ENCODE results near the gene TSPAN11. TPM values are rescaled to one million over a fixed set of nuclear protein-coding genes. Genes with fewer than 3 reads are reported as not detected.

TSPAN11 gene
- total RNA-seq, 4 donors from 2014 or later, result 0.12 to 1.4 (median 1.2) TPM

DNA sequence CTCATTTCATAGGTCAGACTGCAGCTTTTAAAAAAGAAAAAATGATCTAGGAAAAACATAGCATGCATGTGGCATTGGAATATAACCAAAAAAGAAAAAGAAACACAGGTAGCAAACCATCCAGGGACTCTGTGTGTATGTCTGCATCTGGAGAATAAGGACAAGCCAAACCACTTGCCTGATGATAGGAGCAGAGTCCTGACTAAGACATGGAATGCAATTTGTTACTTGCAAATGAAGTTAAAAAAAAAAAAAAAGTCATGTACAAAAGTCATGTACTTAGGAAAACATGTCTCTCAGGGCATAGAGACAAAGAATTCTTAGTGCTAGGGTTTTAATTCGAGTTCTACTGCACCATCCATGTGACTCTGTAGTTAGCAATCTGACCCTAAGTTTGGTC is 15.9 kb downstream of the TSPAN11 start:
- no peak for DNase-seq (ENCODE audit: low spot score)
- no peak for ATAC-seq (ENCODE audit: low FRiP score)
- TF ChIP-seq, protein P1, sequence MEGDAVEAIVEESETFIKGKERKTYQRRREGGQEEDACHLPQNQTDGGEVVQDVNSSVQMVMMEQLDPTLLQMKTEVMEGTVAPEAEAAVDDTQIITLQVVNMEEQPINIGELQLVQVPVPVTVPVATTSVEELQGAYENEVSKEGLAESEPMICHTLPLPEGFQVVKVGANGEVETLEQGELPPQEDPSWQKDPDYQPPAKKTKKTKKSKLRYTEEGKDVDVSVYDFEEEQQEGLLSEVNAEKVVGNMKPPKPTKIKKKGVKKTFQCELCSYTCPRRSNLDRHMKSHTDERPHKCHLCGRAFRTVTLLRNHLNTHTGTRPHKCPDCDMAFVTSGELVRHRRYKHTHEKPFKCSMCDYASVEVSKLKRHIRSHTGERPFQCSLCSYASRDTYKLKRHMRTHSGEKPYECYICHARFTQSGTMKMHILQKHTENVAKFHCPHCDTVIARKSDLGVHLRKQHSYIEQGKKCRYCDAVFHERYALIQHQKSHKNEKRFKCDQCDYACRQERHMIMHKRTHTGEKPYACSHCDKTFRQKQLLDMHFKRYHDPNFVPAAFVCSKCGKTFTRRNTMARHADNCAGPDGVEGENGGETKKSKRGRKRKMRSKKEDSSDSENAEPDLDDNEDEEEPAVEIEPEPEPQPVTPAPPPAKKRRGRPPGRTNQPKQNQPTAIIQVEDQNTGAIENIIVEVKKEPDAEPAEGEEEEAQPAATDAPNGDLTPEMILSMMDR (IDR thresholded peaks at IDR 0.05), result no peak

DNA sequence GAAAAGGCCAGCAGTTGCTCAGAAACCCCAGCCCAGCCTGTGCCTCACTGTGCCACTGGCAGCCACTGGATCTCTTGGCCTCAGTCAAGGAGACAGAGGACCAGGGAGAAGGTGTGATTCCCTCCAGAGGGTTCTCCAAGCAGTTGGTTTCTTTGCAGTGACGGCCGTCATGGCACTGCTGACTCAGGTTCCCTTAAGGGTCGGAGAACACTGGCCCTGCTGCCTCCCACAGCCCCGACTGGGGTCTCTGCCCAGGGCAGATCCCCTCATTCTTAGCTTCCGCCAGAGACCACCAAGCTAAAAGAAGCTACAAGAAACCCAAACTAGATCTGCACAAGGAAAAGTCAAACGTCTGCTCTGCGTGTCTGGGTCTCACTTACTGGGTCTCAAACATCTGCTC is 16.4 kb downstream of the TSPAN11 start:
- no peak for DNase-seq (ENCODE audit: low spot score)
- ATAC-seq (ENCODE audit: low FRiP score), result no peak
- TF ChIP-seq, protein P1 (IDR thresholded peaks at IDR 0.05), result no peak

DNA sequence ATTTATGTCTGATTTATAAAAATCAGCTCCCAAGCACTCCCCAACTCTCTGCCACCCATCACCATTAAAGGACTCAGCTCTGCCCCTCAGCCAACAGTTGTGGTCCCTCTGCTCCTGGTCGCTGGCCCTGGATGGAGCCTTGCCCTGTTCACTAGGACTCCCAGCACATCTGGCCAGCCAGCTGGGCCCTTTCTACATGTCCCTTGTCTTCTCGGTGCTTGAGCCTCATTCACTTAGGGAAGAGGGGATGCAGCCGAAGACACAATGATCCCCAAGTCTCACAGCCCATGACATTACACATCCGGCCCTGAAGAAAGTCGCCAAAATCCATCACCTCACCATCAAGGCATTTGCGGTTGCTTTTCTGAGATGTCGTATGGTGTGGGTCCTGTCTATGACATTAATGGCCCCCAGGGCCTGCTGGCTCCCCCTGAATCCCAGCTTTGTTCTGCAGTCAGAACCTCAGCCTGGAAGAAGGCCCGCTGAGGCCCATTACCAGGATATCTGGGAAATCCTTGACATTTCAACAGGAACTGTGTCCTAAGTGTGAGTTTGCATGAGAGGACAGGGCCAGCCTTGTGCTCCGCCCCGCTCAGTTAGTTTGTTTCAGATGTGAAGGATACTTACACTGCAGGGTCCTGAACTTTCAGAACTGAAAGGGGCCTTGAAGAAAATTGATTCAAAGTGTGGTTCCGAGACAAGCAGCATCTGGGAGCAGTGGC is 19.1 kb downstream of the TSPAN11 start:
- ATAC-seq (ENCODE audit: low FRiP score) (no peak), DNase-seq (ENCODE audit: low spot score) (no peak)
- TF ChIP-seq, protein P1 (IDR thresholded peaks at IDR 0.05), result no peak

DNA sequence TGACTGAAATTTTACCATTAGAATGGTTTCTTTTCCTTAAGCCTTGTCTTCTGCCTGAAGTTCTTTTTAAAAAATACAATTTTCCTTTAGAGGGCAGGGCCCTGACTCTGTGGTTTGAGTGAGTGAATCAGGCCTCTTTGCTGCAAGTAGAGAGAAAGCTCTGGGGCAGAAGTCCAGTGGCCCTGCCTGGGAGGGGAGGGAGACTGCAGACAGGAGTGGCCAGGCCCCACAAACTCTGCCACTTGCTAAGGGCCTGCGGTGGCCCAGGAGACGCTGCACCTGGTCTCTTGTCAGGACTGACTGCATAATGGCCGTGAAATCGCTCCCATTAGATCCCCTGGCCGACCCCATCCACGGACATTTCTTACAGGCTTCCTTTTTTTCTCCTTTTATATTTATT is 25.5 kb downstream of the TSPAN11 start:
- DNase-seq (ENCODE audit: low spot score), result no peak
- TF ChIP-seq, protein P1 (IDR thresholded peaks at IDR 0.05), result no peak
- ATAC-seq (ENCODE audit: low FRiP score), result no peak

DNA sequence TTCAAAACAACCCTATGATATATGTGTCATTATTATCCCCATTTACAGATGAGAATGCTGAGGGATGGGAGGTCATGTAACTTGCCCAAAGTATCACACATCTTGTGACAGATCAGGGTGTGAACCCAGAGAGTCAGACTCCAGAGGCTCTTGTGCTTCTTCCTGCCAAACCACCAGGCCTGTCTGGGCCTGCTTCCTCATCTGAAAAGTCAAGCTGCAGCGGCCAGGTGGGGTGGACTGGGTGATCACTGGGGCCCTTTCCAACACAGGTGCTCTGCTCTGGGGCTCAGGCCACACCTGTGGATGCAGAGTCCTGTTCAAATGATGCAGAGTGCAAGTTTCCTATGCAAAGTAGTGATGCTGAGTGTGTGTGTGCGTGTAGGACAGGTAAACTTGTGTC is 26.7 kb downstream of the TSPAN11 start:
- ATAC-seq (ENCODE audit: low FRiP score) (no peak), DNase-seq (ENCODE audit: low spot score) (no peak)
- TF ChIP-seq, protein P1 (IDR thresholded peaks at IDR 0.05), result no peak

DNA sequence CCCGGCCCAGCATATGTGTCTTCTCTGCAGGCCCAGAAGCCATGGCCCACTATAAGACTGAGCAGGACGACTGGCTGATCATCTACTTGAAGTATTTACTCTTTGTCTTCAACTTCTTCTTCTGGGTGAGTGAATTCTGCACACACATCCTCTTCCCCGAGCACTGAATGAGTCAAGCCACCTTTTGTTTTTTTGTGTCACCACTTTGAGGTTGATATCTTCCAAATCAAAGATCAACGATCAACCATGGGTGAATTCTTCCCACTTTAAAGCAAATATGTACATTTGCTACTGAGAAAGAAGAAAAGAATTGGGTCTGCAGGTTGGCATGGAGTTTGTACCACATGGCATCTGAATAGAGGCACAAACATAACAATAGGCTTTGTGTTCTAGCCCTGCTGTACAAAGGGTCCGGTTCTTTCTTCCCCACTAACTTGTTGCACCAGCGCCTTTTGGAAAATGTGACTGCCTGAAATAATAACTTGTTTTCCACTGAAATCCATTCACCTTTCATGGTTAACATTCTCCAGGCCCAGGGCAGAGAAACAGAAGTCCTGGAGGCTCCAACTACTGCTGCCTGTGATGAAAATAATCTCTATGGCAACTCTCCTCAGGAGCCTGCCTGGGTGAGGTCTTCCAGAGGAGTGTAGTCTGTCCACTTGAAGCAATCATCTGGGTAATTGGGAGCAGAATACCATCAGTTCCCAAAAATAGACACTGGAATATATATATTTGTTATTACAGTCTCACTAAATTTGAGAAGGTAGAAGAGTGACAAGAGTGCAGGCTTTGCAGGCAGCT is 27.6 kb downstream of the TSPAN11 start:
- TF ChIP-seq, protein P1 (IDR thresholded peaks at IDR 0.05), result no peak
- no peak for DNase-seq (ENCODE audit: low spot score)
- ATAC-seq (ENCODE audit: low FRiP score), result no peak
